Neural cell (in vitro differentiated cells): Measurements from ENCODE around the gene DHRS7. TPM values are rescaled to one million over a fixed set of nuclear protein-coding genes. Genes with fewer than 3 reads are reported as not detected.

Source experiments
- H2AFZ ChIP-seq: fragments of 200-600, 300-800 bp; sonication (generic), shearing (Covaris generic); 2 replicates; pipeline ENCODE4 v1.6.0; 2014; ENCODE audit warnings: low read depth, mild to moderate bottlenecking, antibody characterized with exemption, low read length, moderate library complexity
- H3F3A ChIP-seq: fragments of 200-600 bp; shearing (Covaris generic); 2 replicates; pipeline ENCODE4 v1.6.1; 2016; ENCODE audit warnings: mild to moderate bottlenecking, moderate library complexity, mixed read lengths, antibody characterized with exemption, low read length; ENCODE audit not compliant: insufficient read depth, poor library complexity, severe bottlenecking
- H3K27ac ChIP-seq: fragments of 200-600, 300-800 bp; sonication (generic), shearing (Covaris generic); 2 replicates; pipeline ENCODE4 v1.5.1; 2014; ENCODE audit warnings: mild to moderate bottlenecking, low read length, moderate library complexity
- H3K27me3 ChIP-seq: fragments of 300-800, 200-600 bp; sonication (generic), shearing (Covaris generic); 2 replicates; pipeline ENCODE4 v1.6.0; 2014; ENCODE audit warnings: mild to moderate bottlenecking, low read depth, low read length, moderate library complexity; ENCODE audit not compliant: insufficient read depth
- H3K36me3 ChIP-seq: fragments of 300-800, 200-600 bp; sonication (generic), shearing (Covaris generic); 2 replicates; pipeline ENCODE4 v1.5.1; 2014; ENCODE audit warnings: mild to moderate bottlenecking, antibody characterized with exemption, low read length, moderate library complexity; ENCODE audit not compliant: insufficient read depth
- H3K4me2 ChIP-seq: fragments of 300-800, 200-600 bp; sonication (generic), shearing (Covaris generic); 2 replicates; pipeline ENCODE4 v1.6.0; 2014; ENCODE audit warnings: mild to moderate bottlenecking, low read length
- H3K4me3 ChIP-seq: fragments of 300-800, 200-600 bp; sonication (generic), shearing (Covaris generic); 2 replicates; pipeline ENCODE4 v1.5.1; 2014; ENCODE audit warnings: mild to moderate bottlenecking, low read length, moderate library complexity
- H3K79me2 ChIP-seq: fragments of 200-600 bp; shearing (Covaris generic); replicated peaks from 2 replicates; pipeline ENCODE4 v1.6.0; 2014; ENCODE audit warnings: mild to moderate bottlenecking, low read length, moderate library complexity; ENCODE audit not compliant: insufficient read depth
- H3K9ac ChIP-seq: fragments of 300-800, 200-600 bp; sonication (generic), shearing (Covaris generic); 2 replicates; pipeline ENCODE4 v1.6.1; 2016; ENCODE audit warnings: mild to moderate bottlenecking, low read length, mixed read lengths
- H3K9me2 ChIP-seq: fragments of 200-600 bp; shearing (Covaris generic); 2 replicates; pipeline ENCODE4 v1.6.1; 2016; ENCODE audit warnings: mild to moderate bottlenecking, low read length, mixed read lengths; ENCODE audit not compliant: insufficient read depth
- H3K9me3 ChIP-seq: fragments of 200-600, 300-800 bp; sonication (generic), shearing (Covaris generic); 2 replicates; pipeline ENCODE4 v1.6.1; 2016; ENCODE audit warnings: mild to moderate bottlenecking, mixed run types, low read length, moderate library complexity, mixed read lengths
- H4K20me1 ChIP-seq: fragments of 200-600 bp; shearing (Covaris generic); 2 replicates; pipeline ENCODE4 v1.6.1; 2016; ENCODE audit warnings: mild to moderate bottlenecking, mixed run types; ENCODE audit not compliant: insufficient read depth
- CTCF ChIP-seq: fragments of 450-650 bp; IDR thresholded peaks from 2 replicates; pipeline ENCODE4 v1.5.1; 2014; ENCODE audit warnings: antibody characterized with exemption, mild to moderate bottlenecking, moderate library complexity; ENCODE audit not compliant: poor library complexity, severe bottlenecking
- EP300 ChIP-seq: fragments of 450-650 bp; conservative IDR thresholded peaks from 2 replicates; pipeline ENCODE4 v1.6.1; 2014; ENCODE audit warnings: antibody characterized with exemption, mild to moderate bottlenecking, moderate library complexity; ENCODE audit not compliant: poor library complexity, severe bottlenecking
- EZH2 ChIP-seq: fragments of 200-600, 300-800 bp; shearing (Covaris generic), sonication (generic); IDR thresholded peaks from 2 replicates; pipeline ENCODE4 v1.6.1; 2014; ENCODE audit warnings: antibody characterized with exemption, low read length, borderline replicate concordance, mild to moderate bottlenecking; ENCODE audit not compliant: insufficient read depth, poor library complexity, severe bottlenecking
- MXI1 ChIP-seq: fragments of 450-650 bp; conservative IDR thresholded peaks from 2 replicates; pipeline ENCODE4 v1.6.1; 2014; ENCODE audit warnings: antibody characterized with exemption, mild to moderate bottlenecking; ENCODE audit not compliant: poor library complexity, severe bottlenecking
- POLR2AphosphoS5 ChIP-seq: IDR thresholded peaks from 2 replicates; pipeline ENCODE4 v1.6.1; 2012
- RAD21 ChIP-seq: fragments of 450-650 bp; conservative IDR thresholded peaks from 2 replicates; pipeline ENCODE4 v1.6.1; 2014; ENCODE audit warnings: antibody characterized with exemption, mild to moderate bottlenecking, moderate library complexity
- REST ChIP-seq: IDR thresholded peaks from 2 replicates; pipeline ENCODE4 v1.6.1; 2012; ENCODE audit warnings: borderline replicate concordance
- SMC3 ChIP-seq: fragments of 450-650 bp; conservative IDR thresholded peaks from 2 replicates; pipeline ENCODE4 v1.6.1; 2014; ENCODE audit warnings: antibody characterized with exemption, mild to moderate bottlenecking, moderate library complexity; ENCODE audit not compliant: poor library complexity
- TAF1 ChIP-seq: IDR thresholded peaks from 2 replicates; pipeline ENCODE4 v1.6.1; 2012; ENCODE audit warnings: low read depth
- polyA plus RNA-seq: library from polyadenylated mRNA; depleted of rRNA; stranded (reverse); fragments of >200 nt; gene quantifications from 2 replicates; pipeline ENCODE4 v1.2.3, GENCODE V29; 2014

The DHRS7 gene
- polyA plus RNA-seq, 1 donor from 2014 or later = 89.6 TPM

- Histone ChIP-seq H3K9me2 (no peaks in the 10 kb centered on the region), H4K20me1 (no peaks in the 10 kb centered on the region), H3K36me3 (no peaks in the 10 kb centered on the region), H2AFZ (no peak overlapping the region), H3K79me2 (peaks cover 81% of the 10 kb centered on the region), H3K27me3 (no peaks in the 10 kb centered on the region), H3F3A (no peaks in the 10 kb centered on the region), H3K27ac (no peak overlapping the region), H3K9ac (no peak overlapping the region), H3K4me2 (no peak overlapping the region), H3K4me3 (no peak overlapping the region), H3K9me3 (no peaks in the 10 kb centered on the region)
- no peak for TF ChIP-seq CTCF
- no peak for TF ChIP-seq MXI1
- no peak for TF ChIP-seq TAF1
- TF ChIP-seq EZH2 = no peak
- no peak for TF ChIP-seq REST
- TF ChIP-seq POLR2AphosphoS5 = no peak
- no peak for TF ChIP-seq EP300
- no peak for TF ChIP-seq RAD21
- TF ChIP-seq SMC3 = no peak
These were observed 69.3 kb downstream of the DHRS7 start for GRCh38 chr14:60095781-60096450.

GRCh38 chr14:60095231-60095630 is 70.0 kb downstream of the DHRS7 start:
- peak overlapping the region; percentile 93 for H3K4me2 ChIP-seq

More at GRCh38 chr14:60095231-60095630, 70.0 kb downstream of the DHRS7 start:
- no peaks in the 10 kb centered on the region for H3K36me3 ChIP-seq
- no peaks in the 10 kb centered on the region for H3K27me3 ChIP-seq
- H2AFZ ChIP-seq = no peak overlapping the region
- H3K9me3 ChIP-seq = no peaks in the 10 kb centered on the region
- peaks cover 77% of the 10 kb centered on the region for H3K79me2 ChIP-seq
- no peak overlapping the region for H3K27ac ChIP-seq
- no peaks in the 10 kb centered on the region for H3K9me2 ChIP-seq
- peak overlapping the region; percentile 82 for H3K4me3 ChIP-seq
- no peaks in the 10 kb centered on the region for H3F3A ChIP-seq
- H4K20me1 ChIP-seq = no peaks in the 10 kb centered on the region
- H3K9ac ChIP-seq = no peak overlapping the region
- TF ChIP-seq MXI1 (no peak), POLR2AphosphoS5 (no peak), REST (no peak), RAD21 (no peak), CTCF (no peak), TAF1 (no peak), SMC3 (no peak), EZH2 (no peak), EP300 (no peak)
